Spleen (tissue), 11 donors: ENCODE measurements around the gene SORCS2. TPM values are rescaled to one million over a fixed set of nuclear protein-coding genes. Genes with fewer than 3 reads are reported as not detected.
A peak's percentile ranks its signal among the peaks of the same experiment; 100 is the strongest.

Experiments
- DNase-seq: peaks from one replicate; pipeline ENCODE4 v3.0.0-alpha.2; 2020
- H3K27ac ChIP-seq, 8 donors: fragments of 200-600 bp; sonication (generic) in 7 of 8; 1 replicate in 4 of 8; 2 replicates in 4 of 8; pipeline versions ENCODE4 v1.5.0 to v1.8.0; 2016 to 2021; ENCODE audit warnings: inconsistent platforms in 4 of 8, mild to moderate bottlenecking in 4 of 8, moderate library complexity in 1 of 8
- H3K27me3 ChIP-seq, 7 donors: fragments of 200-600 bp; sonication (generic) in 6 of 7; replicated peaks in 1 of 7; 1 replicate in 4 of 7; 2 replicates in 3 of 7; pipeline versions ENCODE4 v1.5.0 to v1.8.0; 2016 to 2021; ENCODE audit warnings: inconsistent platforms in 3 of 7, mild to moderate bottlenecking in 1 of 7
- H3K36me3 ChIP-seq, 6 donors: fragments of 200-600 bp; sonication (generic) in 5 of 6; 1 replicate in 4 of 6; 2 replicates in 2 of 6; pipeline versions ENCODE4 v1.5.0 to v1.8.0; 2016 to 2021; ENCODE audit warnings: inconsistent platforms in 2 of 6
- H3K4me1 ChIP-seq, 6 donors: fragments of 200-600 bp; sonication (generic) in 5 of 6; 1 replicate in 3 of 6; 2 replicates in 3 of 6; pipeline versions ENCODE4 v1.5.0 to v1.8.0; 2016 to 2021; ENCODE audit warnings: inconsistent platforms in 3 of 6
- H3K4me3 ChIP-seq, 8 donors: fragments of 200-600 bp; sonication (generic) in 7 of 8; 1 replicate in 4 of 8; 2 replicates in 4 of 8; pipeline versions ENCODE4 v1.5.0 to v1.8.0; 2016 to 2021; ENCODE audit warnings: inconsistent platforms in 4 of 8, mild to moderate bottlenecking in 4 of 8, moderate library complexity in 2 of 8
- H3K9me3 ChIP-seq, 8 donors: fragments of 200-600 bp; sonication (generic) in 7 of 8; 1 replicate in 4 of 8; 2 replicates in 4 of 8; pipeline versions ENCODE4 v1.5.0 to v1.8.0; 2016 to 2021; ENCODE audit warnings: inconsistent platforms in 4 of 8
- CTCF ChIP-seq, 11 experiments: fragments of 200-600 bp in 7 of 11; fragments of 450-650 bp in 4 of 11; sonication (generic) in 4 of 11; IDR thresholded peaks in 8 of 11; conservative IDR thresholded peaks in 3 of 11; 1 replicate in 7 of 11; 2 replicates in 4 of 11; pipeline versions ENCODE4 v1.4.0 to v1.8.0; 2016 to 2021; ENCODE audit warnings: antibody characterized with exemption in 11 of 11, inconsistent platforms in 4 of 11, mild to moderate bottlenecking in 1 of 11
- POLR2A ChIP-seq, 3 donors: fragments of 450-650 bp; IDR thresholded peaks; one replicate each; pipeline ENCODE4 v1.5.1; 2017; ENCODE audit warnings: antibody characterized with exemption in 3 of 3, mild to moderate bottlenecking in 1 of 3
- POLR2AphosphoS5 ChIP-seq, 3 donors: sonication (generic); formaldehyde crosslinking; IDR thresholded peaks; one replicate each; pipeline ENCODE4 v1.5.1; 2017; ENCODE audit warnings: antibody characterized with exemption in 3 of 3
- WGBS, 5 donors: extraction: QIAGEN DNeasy Blood & Tissue Kit in 3 of 5; methylation state at CpG; one replicate each; pipeline versions ENCODE4 v1.1.5 to v1.1.7; 2013 to 2018; 5-methylcytosine and 5-hydroxymethylcytosine counted together
- intact Hi-C: fragments of 100-400 bp; cut with DNase I; formaldehyde crosslinking; loops from one replicate; pipeline ENCODE4 v1.15.0; 2023; ENCODE audit warnings: low total_unique reads
- polyA plus RNA-seq, 3 donors: library from polyadenylated mRNA; stranded (reverse); fragments of 200-250 nt; gene quantifications; one replicate each; pipeline ENCODE4 v1.2.1, GENCODE V29; 2013
- total RNA-seq, 7 donors: library from RNA; depleted of rRNA in 3 of 7; stranded (reverse); fragments of >200 nt in 3 of 7; fragmentation: NEBNext Ultra II Directional in 4 of 7; extraction: Animal tissue kit (Norgen Biotek cat#: 25700) in 4 of 7; gene quantifications; one replicate each; pipeline versions ENCODE4 v1.1.0 to v1.2.1, GENCODE V29; 2016 to 2021
- donor health status: healthy with polysubstance abuse.
- donor health status: DM: no; HTN: no; CAD: no; lungs with moderate emphysema.
- donor health status: DM: no; HTN: no; CAD: no.
- donor health status: Bipolar disorder and iron deficiency.
- donor health status: healthy.
- donor health status: DM: no; HTN: no; CAD: no.
- donor health status: DM: yes; HTN: yes; CAD: no.

The SORCS2 gene
- total and polyA plus RNA-seq, 10 donors, result 0.33 to 1.6 (median 0.60) TPM

DNA sequence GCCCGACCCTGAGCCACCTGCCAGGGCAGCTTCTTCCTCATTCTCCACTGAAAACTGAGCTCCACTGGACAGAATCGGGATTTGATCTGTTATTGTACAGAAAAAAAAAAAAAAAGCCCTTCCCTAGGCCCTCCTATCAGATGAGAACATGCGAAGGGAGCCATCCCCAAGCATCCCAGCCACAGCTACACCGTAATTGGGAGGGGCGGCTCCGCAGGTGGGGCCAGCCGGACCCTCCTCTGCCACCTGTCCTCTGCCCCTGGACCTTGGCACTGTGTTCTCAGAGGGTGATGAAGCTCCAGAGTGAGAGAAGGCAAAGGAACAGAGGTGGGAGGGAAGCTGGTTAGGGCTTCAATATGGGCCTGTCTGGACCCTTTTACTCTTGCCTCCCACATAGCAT, 482.4 kb downstream of the SORCS2 start:
- intact Hi-C loops, result no loop called here
- TF ChIP-seq CTCF (IDR thresholded peaks at IDR 0.05 in 8 of 11, conservative IDR thresholded peaks at IDR 0.05 in 3 of 11) (no peak), POLR2A (IDR thresholded peaks at IDR 0.05) (no peak), POLR2AphosphoS5 (IDR thresholded peaks at IDR 0.05) (no peak)
- no peaks in the 10 kb centered on the region for H3K36me3 ChIP-seq
- DNase-seq, result peak; percentile 40
- no peak overlapping the region for H3K27ac ChIP-seq
- H3K4me3 ChIP-seq, result no peak overlapping the region
- H3K4me1 ChIP-seq, result no peaks in the 10 kb centered on the region
- peaks cover 0 to 48% (median 0%) of the 10 kb centered on the region in 7 donors for H3K27me3 ChIP-seq
- WGBS, 5 donors, result 77 to 88% (median 78%) methylated on average over 7 of the region's 7 CpGs
- peaks cover 0 to 23% (median 5%) of the 10 kb centered on the region in 8 donors for H3K9me3 ChIP-seq

GRCh38 chr4:7675136-7675535, 482.8 kb downstream of the SORCS2 start:
- intact Hi-C loops, result no loop called here
- no peaks in the 10 kb centered on the region for H3K4me1 ChIP-seq
- peak; percentile 69 for DNase-seq
- WGBS, 5 donors, result 75 to 95% (median 92%) methylated on average over 5 to 6 of the region's 6 CpGs
- TF ChIP-seq CTCF (IDR thresholded peaks at IDR 0.05 in 8 of 11, conservative IDR thresholded peaks at IDR 0.05 in 3 of 11) (no peak), POLR2A (IDR thresholded peaks at IDR 0.05) (no peak), POLR2AphosphoS5 (IDR thresholded peaks at IDR 0.05) (no peak)
- H3K4me3 ChIP-seq, result no peak overlapping the region
- H3K27me3 ChIP-seq, result peaks cover 0 to 48% (median 0%) of the 10 kb centered on the region in 7 donors
- H3K27ac ChIP-seq, result no peak overlapping the region
- H3K9me3 ChIP-seq, result peaks cover 0 to 23% (median 5%) of the 10 kb centered on the region in 8 donors
- H3K36me3 ChIP-seq, result no peaks in the 10 kb centered on the region

DNA sequence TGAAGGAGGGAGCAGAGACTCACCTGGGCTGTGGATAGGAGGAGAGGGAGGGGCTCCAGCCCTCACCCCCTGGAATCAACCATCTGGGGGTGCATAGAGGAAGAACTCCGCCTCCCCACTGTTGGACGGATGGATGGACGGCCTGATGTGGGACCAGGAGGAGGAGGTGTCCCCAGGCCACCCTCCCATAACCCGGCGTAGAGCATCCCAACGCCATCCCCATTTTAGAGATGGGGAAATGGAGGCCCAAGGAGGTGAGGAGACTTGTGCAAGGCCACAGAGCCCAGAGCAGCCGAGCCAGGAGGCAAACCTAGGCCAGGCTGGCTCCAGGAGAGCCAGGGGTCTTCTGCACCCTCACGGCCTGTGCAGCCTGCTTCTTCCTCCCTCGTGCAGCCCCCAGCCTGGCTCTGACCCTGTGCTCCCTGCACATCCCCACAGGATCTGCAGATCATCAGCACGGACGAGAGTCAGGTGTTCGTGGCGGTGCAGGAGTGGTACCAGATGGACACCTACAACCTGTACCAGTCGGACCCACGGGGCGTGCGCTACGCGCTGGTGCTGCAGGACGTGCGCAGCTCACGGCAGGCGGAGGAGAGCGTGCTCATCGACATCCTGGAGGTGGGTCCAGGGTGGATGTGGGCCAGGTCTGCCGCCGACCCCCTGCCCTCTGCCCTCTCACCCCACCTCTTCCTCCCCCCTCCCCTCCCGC, 483.4 kb downstream of the SORCS2 start:
- Histone ChIP-seq H3K4me3 (no peak overlapping the region), H3K9me3 (peaks cover 0 to 18% (median 5%) of the 10 kb centered on the region in 8 donors), H3K4me1 (no peaks in the 10 kb centered on the region), H3K36me3 (no peaks in the 10 kb centered on the region), H3K27ac (no peak overlapping the region), H3K27me3 (peaks cover 0 to 48% (median 0%) of the 10 kb centered on the region in 7 donors)
- WGBS, 5 donors, result 81 to 86% (median 85%) methylated on average over 23 to 28 of the region's 28 CpGs
- DNase-seq, result peak; percentile 72
- intact Hi-C loops, result no loop called here
- TF ChIP-seq CTCF (IDR thresholded peaks at IDR 0.05 in 8 of 11, conservative IDR thresholded peaks at IDR 0.05 in 3 of 11) (no peak), POLR2A (IDR thresholded peaks at IDR 0.05) (no peak), POLR2AphosphoS5 (IDR thresholded peaks at IDR 0.05) (no peak)

- Histone ChIP-seq H3K9me3 (peaks cover 0 to 11% (median 1%) of the 10 kb centered on the region in 8 donors), H3K27me3 (peaks cover 0 to 48% (median 0%) of the 10 kb centered on the region in 7 donors), H3K36me3 (no peaks in the 10 kb centered on the region), H3K27ac (no peak overlapping the region), H3K4me1 (no peaks in the 10 kb centered on the region), H3K4me3 (no peak overlapping the region)
- intact Hi-C loops, result no loop called here
- DNase-seq, result no peak
- WGBS, 5 donors, result 27 to 45% (median 37%) methylated on average over 4 of the region's 4 CpGs
- TF ChIP-seq POLR2A (IDR thresholded peaks at IDR 0.05), result no peak
- TF ChIP-seq POLR2AphosphoS5 (IDR thresholded peaks at IDR 0.05), result no peak
- TF ChIP-seq CTCF (IDR thresholded peaks at IDR 0.05 in 8 of 11, conservative IDR thresholded peaks at IDR 0.05 in 3 of 11), result no peak
These were observed 484.1 kb downstream of the SORCS2 start for GRCh38 chr4:7676398-7676922.
